Neural progenitor cell (in vitro differentiated cells): ENCODE measurements around the gene SPATA9. TPM values are rescaled to one million over a fixed set of nuclear protein-coding genes. Genes with fewer than 3 reads are reported as not detected.

ENCODE experiments used
- DNase-seq: peaks from one replicate; pipeline ENCODE4 v3.0.0-alpha.2; 2016; ENCODE audit warnings: low spot score
- H2AFZ ChIP-seq: fragments of 200-600 bp; sonication (generic); replicated peaks from 2 replicates; pipeline ENCODE4 v1.6.1; 2016; ENCODE audit warnings: antibody characterized with exemption
- H3F3A ChIP-seq: fragments of 200-600 bp; sonication (generic); 2 replicates; pipeline ENCODE4 v1.6.1; 2016; ENCODE audit warnings: antibody characterized with exemption, low read depth
- H3K27ac ChIP-seq: fragments of 200-600 bp; sonication (generic); 2 replicates; pipeline ENCODE4 v1.5.1; 2016; ENCODE audit warnings: mild to moderate bottlenecking
- H3K27me3 ChIP-seq: fragments of 200-600 bp; sonication (generic); 2 replicates; pipeline ENCODE4 v1.6.1; 2016; ENCODE audit warnings: mild to moderate bottlenecking, moderate library complexity
- H3K36me3 ChIP-seq: fragments of 200-600 bp; sonication (generic); 2 replicates; pipeline ENCODE4 v1.5.1; 2016
- H3K4me1 ChIP-seq: fragments of 200-600 bp; sonication (generic); 2 replicates; pipeline ENCODE4 v1.6.1; 2016; ENCODE audit warnings: mixed run types
- H3K4me2 ChIP-seq: fragments of 200-600 bp; sonication (generic); 2 replicates; pipeline ENCODE4 v1.6.1; 2016
- H3K4me3 ChIP-seq: fragments of 200-600 bp; sonication (generic); 2 replicates; pipeline ENCODE4 v1.5.1; 2016
- H3K79me2 ChIP-seq: fragments of 200-600 bp; sonication (generic); 2 replicates; pipeline ENCODE4 v1.6.1; 2016; ENCODE audit warnings: low read depth
- H3K9ac ChIP-seq: fragments of 200-600 bp; sonication (generic); 2 replicates; pipeline ENCODE4 v1.6.1; 2016
- H3K9me3 ChIP-seq: fragments of 200-600 bp; sonication (generic); 2 replicates; pipeline ENCODE4 v1.5.1; 2016; ENCODE audit warnings: low read depth
- H4K20me1 ChIP-seq: fragments of 200-600 bp; sonication (generic); 2 replicates; pipeline ENCODE4 v1.6.1; 2016; ENCODE audit warnings: low read depth
- H3K27ac Mint-ChIP-seq: 3 replicates; pipeline ENCODE4 v1.8.0; 2021; ENCODE audit warnings: mixed read lengths
- H3K27me3 Mint-ChIP-seq: 2 replicates; pipeline ENCODE4 v1.8.0; 2022; ENCODE audit warnings: low read depth, mild to moderate bottlenecking, inconsistent platforms, moderate library complexity, mixed read lengths; ENCODE audit not compliant: insufficient read depth
- H3K36me3 Mint-ChIP-seq: 3 replicates; pipeline ENCODE4 v1.8.0; 2021; ENCODE audit warnings: mixed read lengths
- H3K4me1 Mint-ChIP-seq: 3 replicates; pipeline ENCODE4 v1.8.0; 2021; ENCODE audit warnings: mixed read lengths
- H3K4me3 Mint-ChIP-seq: 3 replicates; pipeline ENCODE4 v1.8.0; 2021; ENCODE audit warnings: mild to moderate bottlenecking, moderate library complexity, mixed read lengths
- H3K9me3 Mint-ChIP-seq: 3 replicates; pipeline ENCODE4 v1.8.0; 2020; ENCODE audit warnings: mixed read lengths
- CTCF ChIP-seq: fragments of 200-600 bp; sonication (generic); IDR thresholded peaks from 2 replicates; pipeline ENCODE4 v1.5.1; 2017; ENCODE audit warnings: antibody characterized with exemption, mild to moderate bottlenecking
- EZH2 ChIP-seq: fragments of 200-600 bp; sonication (generic); IDR thresholded peaks from 2 replicates; pipeline ENCODE4 v1.6.1; 2017; ENCODE audit warnings: antibody characterized with exemption, mild to moderate bottlenecking, moderate library complexity
- EZH2phosphoT487 ChIP-seq: fragments of 200-600 bp; sonication (generic); IDR thresholded peaks from 2 replicates; pipeline ENCODE4 v1.6.1; 2017; ENCODE audit warnings: antibody characterized with exemption
- total RNA-seq: library from RNA; depleted of rRNA; stranded (reverse); fragments of >200 nt; gene quantifications from 2 replicates; pipeline ENCODE4 v1.2.3, GENCODE V29; 2015; ENCODE audit warnings: low replicate concordance

SPATA9 gene
- not detected in 2 replicates for total RNA-seq

- no peak within 1 kb of the TSS for H3K4me2 ChIP-seq
- no peak within 1 kb of the TSS for H3K27ac ChIP-seq
- no peaks in the 10 kb centered on the region for H4K20me1 ChIP-seq
- H3K27me3 ChIP-seq, result no peaks in the 10 kb centered on the region
- peak; percentile 39 for DNase-seq
- H3K27ac Mint-ChIP-seq, result no peak within 1 kb of the TSS
- peaks cover 3% of the 10 kb centered on the region for H3K27me3 Mint-ChIP-seq
- no peaks in the 10 kb centered on the region for H3K9me3 ChIP-seq
- H3K36me3 ChIP-seq, result no peaks in the 10 kb centered on the region
- H2AFZ ChIP-seq, result no peak within 1 kb of the TSS
- H3K36me3 Mint-ChIP-seq, result no peaks in the 10 kb centered on the region
- H3K4me3 Mint-ChIP-seq, result no peak within 1 kb of the TSS
- peaks cover 4% of the 10 kb centered on the region for H3K4me1 Mint-ChIP-seq
- H3K9ac ChIP-seq, result no peak within 1 kb of the TSS
- H3F3A ChIP-seq, result no peaks in the 10 kb centered on the region
- no peak within 1 kb of the TSS for H3K4me3 ChIP-seq
- TF ChIP-seq CTCF (no peak), EZH2phosphoT487 (no peak), EZH2 (no peak)
- no peaks in the 10 kb centered on the region for H3K9me3 Mint-ChIP-seq
- peaks cover 21% of the 10 kb centered on the region for H3K4me1 ChIP-seq
- H3K79me2 ChIP-seq, result no peaks in the 10 kb centered on the region
These were observed at the start of gene SPATA9 for GRCh38 chr5:95682891-95683290. TSS of gene SPATA9 (minus strand) at chr5:95682991. CDS start at chr5:95682854, 137 bp downstream.

- H3K9me3 ChIP-seq, result no peaks in the 10 kb centered on the region
- Mint-ChIP-seq H3K27ac (peak overlapping the region; percentile 47), H3K36me3 (no peaks in the 10 kb centered on the region), H3K4me3 (peak overlapping the region; percentile 91), H3K27me3 (peaks cover 2% of the 10 kb centered on the region), H3K4me1 (peaks cover 22% of the 10 kb centered on the region), H3K9me3 (no peaks in the 10 kb centered on the region)
- peak; percentile 61 for DNase-seq
- no peaks in the 10 kb centered on the region for H4K20me1 ChIP-seq
- H3K4me1 ChIP-seq, result peaks cover 3% of the 10 kb centered on the region
- H3K27me3 ChIP-seq, result peaks cover 76% of the 10 kb centered on the region
- H3K4me3 ChIP-seq, result peak overlapping the region; percentile 66
- H3K27ac ChIP-seq, result no peak overlapping the region
- no peaks in the 10 kb centered on the region for H3K79me2 ChIP-seq
- peak overlapping the region; percentile 95 for H2AFZ ChIP-seq
- TF ChIP-seq EZH2, result peak; percentile 67
- no peak for TF ChIP-seq CTCF
- peak; percentile 30 for TF ChIP-seq EZH2phosphoT487
- H3F3A ChIP-seq, result no peaks in the 10 kb centered on the region
- peak overlapping the region; percentile 83 for H3K4me2 ChIP-seq
- H3K9ac ChIP-seq, result no peak overlapping the region
- no peaks in the 10 kb centered on the region for H3K36me3 ChIP-seq
These were observed 49.1 kb upstream of the SPATA9 start for GRCh38 chr5:95731571-95732554.

- H3K27ac ChIP-seq, result no peak within 1 kb of the TSS
- Mint-ChIP-seq H3K36me3 (no peaks in the 10 kb centered on the region), H3K9me3 (no peaks in the 10 kb centered on the region), H3K27me3 (peaks cover 2% of the 10 kb centered on the region), H3K4me3 (peak within 1 kb of the TSS; percentile 92), H3K27ac (peak within 1 kb of the TSS; percentile 92), H3K4me1 (peaks cover 26% of the 10 kb centered on the region)
- H3K4me3 ChIP-seq, result peak within 1 kb of the TSS; percentile 66
- peak; percentile 89 for DNase-seq
- no peaks in the 10 kb centered on the region for H4K20me1 ChIP-seq
- H2AFZ ChIP-seq, result peak within 1 kb of the TSS; percentile 95
- H3K36me3 ChIP-seq, result no peaks in the 10 kb centered on the region
- no peaks in the 10 kb centered on the region for H3F3A ChIP-seq
- TF ChIP-seq EZH2phosphoT487 (no peak), EZH2 (peak; percentile 58), CTCF (no peak)
- H3K4me2 ChIP-seq, result peak within 1 kb of the TSS; percentile 83
- H3K4me1 ChIP-seq, result peaks cover 3% of the 10 kb centered on the region
- H3K79me2 ChIP-seq, result no peaks in the 10 kb centered on the region
- H3K9ac ChIP-seq, result no peak within 1 kb of the TSS
- peaks cover 76% of the 10 kb centered on the region for H3K27me3 ChIP-seq
- no peaks in the 10 kb centered on the region for H3K9me3 ChIP-seq
These were observed 48.2 kb upstream of the SPATA9 start, which contains the start of gene RHOBTB3 for GRCh38 chr5:95730730-95731570. TSS of gene RHOBTB3 (plus strand) at chr5:95731336. CDS start at chr5:95731683, 347 bp downstream.
